ENCODE measurements around the gene GALNT1.

The GALNT1 gene

DNA sequence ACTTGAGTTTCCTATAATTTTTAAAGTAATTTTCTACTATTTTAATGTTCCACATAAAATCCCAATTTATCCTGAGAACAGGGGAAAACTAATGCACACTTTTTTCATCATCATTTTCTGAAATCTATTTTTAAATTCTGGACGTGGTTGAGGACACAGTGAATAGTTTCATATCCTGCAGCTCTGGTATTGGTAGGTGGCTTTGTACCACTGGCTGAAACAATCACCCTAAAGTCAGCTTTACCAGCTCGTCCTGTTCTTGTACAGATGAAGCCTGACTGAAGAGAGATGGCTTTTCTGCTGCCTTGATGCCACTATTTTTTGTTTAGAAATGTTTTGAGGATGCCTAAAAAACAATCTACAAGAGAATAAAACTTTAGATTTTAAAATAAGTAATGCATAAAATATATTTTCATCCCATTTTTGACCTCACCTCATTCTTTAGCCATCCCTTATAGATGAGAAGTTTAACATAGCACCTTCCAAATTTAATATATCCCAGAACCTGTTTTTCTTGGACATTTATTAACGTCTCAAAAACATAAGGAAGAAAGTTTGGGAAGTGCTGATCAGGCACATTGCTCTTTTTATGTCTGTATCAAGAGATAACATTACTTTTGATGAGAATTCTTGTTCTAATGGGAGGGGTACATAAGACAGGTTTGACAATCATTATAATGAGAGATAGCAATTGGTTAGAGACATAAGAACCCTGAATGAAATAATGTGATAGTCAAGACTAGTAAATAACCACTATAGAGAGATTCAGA, 80.9 kb downstream of the GALNT1 start:
- in situ Hi-C loops (cut with MboI; ENCODE audit: low sequenced_read_pairs): no loop called here

DNA sequence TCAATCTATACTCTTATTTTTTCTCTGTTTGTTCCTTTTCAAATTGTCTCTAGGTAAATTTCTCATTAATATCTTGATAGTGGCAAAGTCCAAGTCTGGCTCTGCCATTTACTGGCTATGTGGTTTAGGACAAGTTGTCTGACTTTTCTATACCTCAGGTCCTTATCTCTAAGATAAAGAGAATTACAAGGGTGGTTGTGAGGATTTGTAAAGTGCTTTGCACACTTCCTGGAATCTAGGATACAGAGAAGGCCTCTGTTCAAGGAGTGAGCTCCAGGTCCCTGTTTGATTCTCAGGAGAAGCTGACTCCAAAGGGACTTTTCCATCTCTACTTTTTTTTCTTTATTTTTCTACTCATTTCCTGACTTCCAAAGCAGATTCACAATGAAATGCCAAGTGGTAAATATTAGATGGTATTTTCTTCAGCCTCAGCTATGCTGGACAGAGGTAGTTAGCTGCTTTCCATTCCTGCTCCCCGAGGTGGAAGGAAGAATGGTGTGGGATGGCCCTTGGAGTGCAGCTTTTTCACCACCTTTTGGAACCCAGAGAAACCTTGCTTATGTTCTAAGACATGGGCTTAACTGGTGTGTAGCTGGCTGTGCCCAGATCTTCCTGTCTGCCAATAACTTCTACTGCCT, 90.5 kb downstream of the GALNT1 start:
- in situ Hi-C loops (cut with MboI; ENCODE audit: low sequenced_read_pairs): no loop called here

DNA sequence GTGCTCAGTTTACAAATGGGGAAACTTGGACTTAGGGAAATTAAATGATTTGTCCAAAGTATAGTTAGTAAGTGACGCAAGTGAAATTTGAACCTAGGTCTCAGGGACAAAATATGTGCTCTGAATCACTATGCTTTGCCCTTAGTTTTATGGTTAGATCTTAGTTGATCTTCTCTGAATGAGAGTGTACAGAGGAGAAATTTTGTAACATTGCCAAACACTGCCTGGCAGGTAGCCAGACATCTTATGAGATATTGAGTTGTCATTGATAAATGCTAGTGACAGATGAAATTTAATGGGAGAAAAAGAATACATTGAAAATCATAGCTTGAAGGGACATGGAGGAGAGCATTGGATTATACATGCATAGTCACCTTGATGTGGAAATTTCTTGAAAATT, 91.4 kb downstream of the GALNT1 start:
- in situ Hi-C loops (cut with MboI; ENCODE audit: low sequenced_read_pairs): no loop called here

DNA sequence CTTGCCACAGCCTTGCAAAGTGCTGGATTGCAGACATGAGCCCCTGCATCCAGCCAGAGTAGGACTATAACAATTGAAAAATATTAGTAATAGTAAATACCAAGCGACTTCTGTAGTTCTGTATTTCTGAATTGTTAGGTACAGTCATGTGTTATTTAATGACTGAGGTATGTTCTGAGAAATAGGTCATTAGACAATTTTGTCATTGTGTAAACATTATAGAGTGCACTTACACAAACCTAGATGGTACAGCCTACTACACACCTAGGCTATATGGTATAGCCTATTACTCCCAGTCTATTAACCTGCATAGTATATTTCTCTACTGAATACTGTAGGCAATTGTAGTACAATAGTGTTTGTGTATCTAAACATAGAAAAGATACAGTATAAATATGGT, 92.1 kb downstream of the GALNT1 start:
- in situ Hi-C loops (cut with MboI; ENCODE audit: low sequenced_read_pairs): no loop called here

DNA sequence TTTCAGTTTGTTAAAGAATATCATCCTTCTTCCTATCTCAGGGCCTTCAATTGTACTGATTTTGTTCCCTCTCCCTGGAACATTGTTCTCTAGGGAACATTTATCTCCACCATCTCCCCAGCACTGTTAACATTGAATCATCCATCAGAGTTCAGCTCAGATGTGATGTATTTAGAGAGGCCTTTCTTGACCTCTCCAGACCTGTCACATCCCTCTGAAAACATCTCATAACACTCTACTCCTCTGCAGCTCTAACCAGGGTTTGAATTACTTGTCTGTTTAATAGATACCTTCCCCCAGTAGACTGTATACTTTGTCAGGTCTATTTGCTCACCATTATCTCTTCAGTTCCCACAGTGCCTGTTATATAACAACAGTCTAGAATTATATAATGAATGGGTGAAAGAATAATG, 98.6 kb downstream of the GALNT1 start:
- in situ Hi-C loops (cut with MboI; ENCODE audit: low sequenced_read_pairs): no loop called here

DNA sequence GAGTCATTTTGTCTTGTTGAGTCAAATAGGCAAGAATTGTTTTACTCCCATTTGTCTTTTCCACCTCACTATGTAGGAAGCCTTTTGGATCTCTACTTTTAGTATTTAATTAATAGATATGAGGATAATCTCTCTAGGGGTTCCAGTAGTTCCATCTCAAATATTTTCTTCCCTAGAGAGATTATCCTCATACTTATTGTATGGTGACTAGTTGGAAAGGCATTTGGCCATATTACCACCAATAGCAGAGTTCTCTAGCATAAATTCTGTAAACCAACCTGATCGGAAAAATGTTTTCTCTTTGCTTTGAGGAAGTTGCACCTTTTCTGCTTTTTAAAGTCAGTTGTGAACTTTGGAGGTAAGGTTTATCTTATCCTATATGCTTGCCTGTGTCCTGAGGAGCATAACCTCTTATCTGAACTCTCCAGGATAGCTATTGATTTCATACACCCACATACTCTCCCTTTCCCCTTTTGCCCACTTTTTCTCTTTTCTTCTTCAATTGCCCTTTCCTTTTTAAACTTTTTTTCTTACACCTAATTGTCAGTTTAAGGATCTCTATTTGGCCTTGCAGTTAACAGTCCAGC, 100.8 kb downstream of the GALNT1 start:
- in situ Hi-C loops (cut with MboI; ENCODE audit: low sequenced_read_pairs): no loop called here

DNA sequence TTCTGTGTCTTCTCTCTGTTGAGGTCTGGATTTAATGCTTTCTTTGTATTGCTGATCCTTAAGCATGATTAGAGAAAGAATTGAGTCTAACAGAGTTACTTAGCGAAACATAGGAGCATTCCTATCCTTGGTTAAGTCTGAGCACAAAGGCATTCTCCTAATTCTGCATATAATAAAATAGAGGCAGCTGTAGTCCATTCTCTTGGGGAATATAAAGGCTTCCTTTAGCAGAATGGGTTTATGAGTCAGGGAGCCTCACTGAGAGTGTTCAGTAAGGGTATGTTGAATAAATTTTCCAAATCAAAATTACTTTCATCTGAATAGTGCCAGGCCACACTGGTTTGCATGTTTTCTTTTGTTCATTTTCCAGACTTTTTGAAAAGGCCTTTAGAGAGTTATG, 101.5 kb downstream of the GALNT1 start:
- in situ Hi-C loops (cut with MboI; ENCODE audit: low sequenced_read_pairs): no loop called here

DNA sequence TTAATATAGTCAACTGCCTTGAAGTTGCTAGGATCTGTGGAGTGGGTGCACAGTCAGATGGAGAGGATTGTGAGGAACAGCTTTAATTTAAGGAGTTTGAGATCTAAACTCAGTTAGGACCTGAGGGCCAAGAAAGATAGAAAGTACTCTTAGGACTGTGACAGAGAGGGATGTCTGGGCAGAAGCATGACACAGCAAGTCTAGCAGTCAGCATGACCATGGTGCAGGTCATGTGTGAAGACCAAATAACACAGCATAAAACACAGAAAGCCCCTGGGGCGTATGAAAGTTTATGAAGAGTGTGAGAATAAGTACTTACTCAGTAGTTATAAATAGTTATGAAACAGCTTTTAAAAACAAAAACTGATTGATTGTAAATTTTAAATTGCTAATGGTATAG, 107.2 kb downstream of the GALNT1 start:
- in situ Hi-C loops (cut with MboI; ENCODE audit: low sequenced_read_pairs): no loop called here

DNA sequence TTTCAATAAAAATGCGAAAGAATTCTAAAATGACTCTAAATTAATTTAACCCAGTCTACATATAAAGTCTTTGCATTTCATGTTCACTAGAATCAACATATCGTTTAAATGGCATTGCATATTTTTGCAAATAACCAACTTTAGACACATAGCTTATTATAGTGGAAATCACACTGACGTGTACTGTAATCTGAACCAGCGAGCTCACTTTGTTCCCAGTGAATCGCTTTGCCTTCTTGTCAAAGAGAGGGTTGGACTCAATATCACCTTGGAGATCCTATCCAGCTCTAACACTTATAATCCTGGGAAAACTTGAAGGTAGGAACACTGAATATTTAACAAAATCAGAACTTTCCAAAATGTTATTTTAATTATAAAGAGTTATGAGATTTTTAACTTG, 108.2 kb downstream of the GALNT1 start:
- in situ Hi-C loops (cut with MboI; ENCODE audit: low sequenced_read_pairs): no loop called here

DNA sequence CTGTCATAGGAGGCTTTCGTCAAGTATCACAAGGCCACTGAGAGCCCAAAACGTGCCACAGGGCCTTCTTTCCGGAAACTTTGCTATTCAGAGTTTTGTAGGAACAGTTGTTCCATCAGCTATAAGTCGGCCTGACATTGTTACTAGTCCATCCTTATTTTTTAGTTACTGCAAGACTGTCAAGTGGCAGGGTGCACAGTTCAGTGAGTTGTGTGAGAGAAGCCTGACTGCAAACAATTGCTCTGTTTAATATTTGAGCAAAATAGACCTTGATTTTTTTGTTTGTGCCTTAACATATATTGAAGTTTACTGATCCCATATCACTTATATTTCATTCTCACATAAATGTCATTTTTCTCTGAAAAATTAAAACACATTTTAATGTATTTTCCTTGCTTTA, 110.1 kb downstream of the GALNT1 start:
- in situ Hi-C loops (cut with MboI; ENCODE audit: low sequenced_read_pairs): no loop called here

DNA sequence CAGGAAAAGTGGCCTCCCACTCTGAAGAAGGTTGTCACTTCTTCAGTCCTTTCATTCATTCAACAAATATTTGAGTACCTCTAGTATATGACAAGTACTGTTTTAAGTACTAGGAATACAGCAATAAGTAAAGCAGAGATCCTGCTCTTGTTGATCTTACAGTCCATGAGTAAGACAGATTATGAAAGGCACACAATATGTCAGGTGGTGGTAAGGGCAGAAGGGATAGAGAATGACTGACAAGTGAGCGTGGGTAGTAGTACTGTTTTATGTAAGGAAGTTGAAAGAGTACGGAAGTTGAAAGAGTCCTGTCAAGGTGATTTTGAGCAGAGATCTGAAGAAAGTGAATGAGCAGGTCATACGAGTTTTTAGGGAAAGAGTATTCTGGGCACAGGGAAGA, 111.3 kb downstream of the GALNT1 start:
- in situ Hi-C loops (cut with MboI; ENCODE audit: low sequenced_read_pairs): no loop called here

DNA sequence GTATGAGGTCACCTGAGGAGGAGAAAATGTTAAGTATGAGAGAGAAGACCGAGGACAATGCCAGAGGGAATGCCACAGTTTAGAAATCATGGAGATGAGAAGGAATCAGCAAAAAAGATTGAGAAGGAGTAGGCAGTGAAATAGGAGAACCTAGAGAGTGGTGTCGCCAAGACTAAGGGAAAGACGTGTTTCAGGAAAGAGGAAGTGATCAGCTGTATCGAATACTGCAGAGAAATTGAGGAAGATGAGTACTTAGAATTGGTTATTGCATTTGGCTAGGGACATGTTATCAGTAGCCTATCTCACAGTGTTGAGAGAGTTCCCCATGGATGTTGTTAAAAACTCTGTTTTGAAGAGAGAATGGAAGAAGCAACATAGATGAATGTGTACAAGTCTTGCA, 112.3 kb downstream of the GALNT1 start:
- in situ Hi-C loops (cut with MboI; ENCODE audit: low sequenced_read_pairs): no loop called here

DNA sequence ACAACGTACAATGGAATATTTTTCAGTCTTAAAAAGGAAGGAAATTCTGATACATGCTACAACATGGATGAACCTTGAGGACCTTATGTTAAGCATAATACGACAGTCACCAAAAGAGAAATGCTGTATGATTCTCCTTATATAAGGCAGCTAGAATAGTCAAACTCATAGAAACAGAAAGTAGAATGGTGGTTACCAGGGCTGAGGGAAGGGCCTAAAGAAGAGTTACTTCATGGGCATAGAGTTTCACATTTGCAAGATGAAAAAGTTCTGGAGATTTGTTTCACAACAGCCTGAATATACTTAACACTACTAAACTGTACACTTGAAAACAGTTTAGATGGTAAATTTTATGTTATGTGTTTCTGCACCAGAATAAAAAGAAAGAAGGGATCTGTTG, 113.3 kb downstream of the GALNT1 start:
- in situ Hi-C loops (cut with MboI; ENCODE audit: low sequenced_read_pairs): no loop called here

DNA sequence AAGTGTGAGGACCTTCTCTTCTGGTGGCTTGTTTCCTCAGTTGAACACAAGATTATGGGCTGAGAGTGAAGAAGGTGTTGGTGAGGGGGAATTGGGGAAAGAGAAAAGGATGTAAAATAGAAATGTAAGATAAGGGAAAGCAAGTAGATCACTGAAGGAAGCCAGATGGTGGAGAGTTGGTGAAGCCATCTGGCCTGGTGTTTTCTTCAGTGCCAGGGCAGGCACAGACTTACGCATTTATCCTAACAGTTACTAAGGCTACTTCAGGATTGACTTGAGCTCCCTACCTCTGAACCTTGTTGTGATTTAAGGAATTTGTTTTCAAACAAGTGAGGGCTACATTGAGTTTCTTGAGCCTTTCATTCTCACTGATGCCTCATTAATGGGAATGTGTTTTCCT, 113.8 kb downstream of the GALNT1 start:
- in situ Hi-C loops (cut with MboI; ENCODE audit: low sequenced_read_pairs): no loop called here

DNA sequence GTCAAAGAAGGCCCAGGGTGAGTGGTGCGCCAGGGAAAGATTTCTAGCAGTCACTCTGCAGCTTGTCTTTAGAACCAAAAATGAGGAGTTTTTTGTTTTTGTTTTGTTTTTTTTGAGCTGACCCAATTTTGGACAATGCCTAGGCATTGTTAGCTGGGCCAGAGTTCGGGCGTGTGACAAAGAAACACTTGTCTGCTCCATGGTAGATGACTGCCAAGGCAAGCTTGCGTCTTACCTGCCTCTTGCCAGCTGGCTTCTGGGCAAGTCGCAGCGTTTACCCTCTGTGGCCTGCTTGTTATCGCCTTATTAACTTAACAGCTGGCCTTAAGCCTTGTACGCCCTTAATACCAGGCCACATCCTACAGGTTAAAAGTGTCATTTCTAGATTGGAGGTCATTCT, 114.3 kb downstream of the GALNT1 start:
- in situ Hi-C loops (cut with MboI; ENCODE audit: low sequenced_read_pairs): no loop called here

DNA sequence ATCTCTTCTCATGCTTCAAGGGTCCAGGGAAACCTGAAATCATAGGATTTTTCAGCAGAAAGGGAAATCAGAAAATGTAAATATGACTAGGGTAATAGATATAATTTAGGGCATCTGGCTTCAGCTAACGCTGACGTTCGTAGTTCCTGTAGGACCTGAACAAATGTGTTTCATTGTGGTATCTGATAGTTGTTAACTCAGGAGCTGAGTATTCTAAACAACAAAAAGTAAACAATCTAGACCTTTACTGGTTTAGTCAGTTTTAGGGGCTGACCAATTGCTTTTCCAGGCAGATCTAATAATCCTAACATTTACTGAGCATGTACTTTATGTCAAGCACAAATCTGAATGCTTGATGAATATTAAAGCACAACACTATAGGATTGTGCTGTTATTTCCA, 114.8 kb downstream of the GALNT1 start:
- in situ Hi-C loops (cut with MboI; ENCODE audit: low sequenced_read_pairs): no loop called here

DNA sequence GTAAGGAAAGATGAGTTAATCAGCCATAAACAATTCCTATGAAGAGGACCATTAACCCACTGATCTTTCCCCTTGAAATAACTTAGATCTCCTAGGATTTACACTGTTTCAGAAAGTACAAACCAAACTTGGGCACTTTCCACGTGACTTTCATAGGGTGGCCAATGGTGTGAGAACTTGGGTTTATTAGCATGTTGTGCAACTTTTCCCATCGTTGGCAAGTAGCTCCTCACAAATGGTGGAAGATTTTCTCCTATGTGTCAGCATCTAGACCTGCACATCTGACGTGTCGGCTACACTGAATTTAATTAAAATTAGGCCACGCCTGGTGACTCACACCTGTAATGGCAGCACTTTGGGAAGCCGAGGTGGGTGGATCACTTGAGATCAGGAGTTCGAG, 116.3 kb downstream of the GALNT1 start:
- in situ Hi-C loops (cut with MboI; ENCODE audit: low sequenced_read_pairs): no loop called here

DNA sequence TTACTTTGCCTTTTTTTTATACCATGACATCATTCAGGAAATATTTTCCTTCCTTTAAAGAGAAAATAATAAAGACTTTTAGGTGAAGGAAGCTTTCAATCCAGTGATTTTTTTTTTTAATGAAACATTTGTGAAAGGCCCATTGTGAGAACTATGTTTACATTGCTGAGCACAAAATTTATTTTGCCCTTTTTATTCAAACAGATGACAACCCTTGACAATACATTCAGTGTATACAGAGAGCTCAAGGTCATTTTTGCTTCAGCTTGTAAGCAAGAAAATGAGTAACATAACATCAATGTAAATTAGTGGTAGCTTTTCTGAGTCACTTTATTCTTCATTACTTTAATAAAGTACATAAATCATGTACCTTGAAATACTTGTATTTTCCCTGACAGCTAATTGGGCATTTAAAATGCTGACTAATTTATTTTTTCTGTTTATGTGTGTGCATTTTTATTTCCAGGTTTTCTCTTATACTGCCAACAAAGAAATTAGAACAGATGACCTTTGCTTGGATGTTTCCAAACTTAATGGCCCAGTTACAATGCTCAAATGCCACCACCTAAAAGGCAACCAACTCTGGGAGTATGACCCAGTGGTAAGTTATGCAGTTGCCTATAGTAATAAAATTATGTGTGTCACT, 121.6 kb downstream of the GALNT1 start:
- in situ Hi-C loops (cut with MboI; ENCODE audit: low sequenced_read_pairs): no loop called here

DNA sequence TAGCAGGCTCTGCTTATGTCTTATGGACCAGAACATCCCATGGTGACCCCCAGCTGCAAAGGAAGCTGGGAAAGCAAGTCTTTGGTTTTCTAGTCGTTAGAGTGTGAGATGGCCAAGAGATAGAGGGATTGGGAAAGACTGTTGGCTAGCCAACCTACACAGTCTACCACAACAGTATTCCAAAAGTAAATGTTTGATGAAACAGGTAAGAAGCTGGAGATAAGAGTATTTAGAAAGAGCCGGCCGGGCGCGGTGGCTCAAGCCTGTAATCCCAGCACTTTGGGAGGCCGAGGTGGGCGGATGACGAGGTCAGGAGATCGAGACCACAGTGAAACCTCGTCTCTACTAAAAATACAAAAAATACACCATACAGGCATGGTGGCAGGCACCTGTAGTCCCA, 124.4 kb downstream of the GALNT1 start:
- in situ Hi-C loops (cut with MboI; ENCODE audit: low sequenced_read_pairs): no loop called here

DNA sequence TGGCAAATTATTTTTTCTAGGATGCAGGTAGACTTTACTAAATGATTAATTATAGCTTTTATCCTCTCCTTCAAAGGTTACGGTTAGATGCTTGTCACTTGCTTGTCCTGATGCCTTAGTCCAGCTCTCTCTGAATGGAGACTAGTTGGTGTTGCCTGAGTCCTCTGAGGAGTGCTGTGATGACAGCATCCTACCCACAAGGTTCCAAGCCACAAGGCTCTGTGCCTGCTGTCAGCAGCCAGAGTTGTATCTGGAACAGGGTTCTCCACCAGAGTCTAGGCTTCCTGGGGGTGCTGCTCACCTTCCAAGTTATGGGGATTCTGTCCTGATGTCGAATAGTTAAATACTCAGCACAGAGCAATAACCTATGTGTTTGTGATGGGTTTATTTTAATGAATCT, 125.7 kb downstream of the GALNT1 start:
- in situ Hi-C loops (cut with MboI; ENCODE audit: low sequenced_read_pairs): no loop called here

DNA sequence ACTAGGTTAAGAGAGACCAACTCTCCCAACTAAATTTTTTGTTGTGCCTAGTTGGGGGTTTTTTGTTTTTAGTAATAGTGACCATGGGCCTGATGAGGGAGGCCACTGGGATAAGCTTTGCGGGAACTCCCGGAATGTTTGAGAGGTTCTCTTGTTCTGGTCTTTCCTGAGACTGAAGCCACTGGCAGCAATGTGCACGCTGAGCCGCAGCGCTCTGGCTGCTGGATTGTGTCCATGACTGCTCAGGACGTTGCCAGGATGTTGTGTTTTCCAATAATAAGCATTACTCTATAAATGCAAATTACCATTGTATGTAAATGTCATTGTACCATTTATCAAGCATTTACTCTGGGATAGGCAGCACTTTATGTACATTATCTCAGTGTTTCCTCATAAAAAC, 126.1 kb downstream of the GALNT1 start:
- in situ Hi-C loops (cut with MboI; ENCODE audit: low sequenced_read_pairs): no loop called here

DNA sequence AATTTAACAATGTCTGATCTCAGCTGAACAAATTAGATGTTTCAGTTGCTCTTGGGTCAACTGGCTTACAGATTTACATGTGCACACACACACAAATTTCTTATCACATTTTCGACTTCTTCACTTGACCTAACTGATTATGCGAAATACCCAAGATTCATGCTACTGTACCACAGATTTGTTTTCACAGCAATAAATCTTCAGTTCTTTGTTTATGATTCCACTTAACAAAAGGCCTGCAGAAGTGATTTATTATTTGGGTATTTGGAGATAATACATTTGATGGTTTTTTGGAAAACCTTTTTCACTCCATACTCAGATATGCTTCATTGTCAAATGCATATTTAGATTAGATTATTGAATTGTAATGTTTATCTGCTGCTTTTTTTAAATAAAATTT, 129.0 kb downstream of the GALNT1 start:
- in situ Hi-C loops (cut with MboI; ENCODE audit: low sequenced_read_pairs): no loop called here

All from hTERT RPE-1 (cell line).